Left hindlimb (tissue), 1 donor: ENCODE measurements around the gene PDK1.
A peak's percentile ranks its signal among the peaks of the same experiment; 100 is the strongest.
"Not testable (repeated sequence)": the region's sequence is repeated elsewhere in the genome, so short reads cannot be mapped to it uniquely, and the experiment has no call there.

ENCODE experiments used
- DNase-seq: peaks from one replicate; pipeline ENCODE4 v3.0.0-alpha.2; 2018

PDK1 gene

GRCh38 chr2:172555522-172556283 is at the start of gene PDK1:
PDK1 (plus strand) TSS chr2:172556090; CDS start chr2:172556151, 61 bp downstream.
- peak; percentile 93 for DNase-seq

- DNase-seq, result no peak
Observed at GRCh38 chr2:172507199-172507598, 48.7 kb upstream of the PDK1 start.

- no peak for DNase-seq
Observed at GRCh38 chr2:172510088-172510487, 45.8 kb upstream of the PDK1 start.

GRCh38 chr2:172510548-172510947 is 45.3 kb upstream of the PDK1 start:
- DNase-seq, result no peak

- DNase-seq, result no peak
Observed at GRCh38 chr2:172512810-172513523, 42.9 kb upstream of the PDK1 start.

- DNase-seq, result no peak
Observed at GRCh38 chr2:172513524-172513900, 42.4 kb upstream of the PDK1 start.

- no peak for DNase-seq
Observed at GRCh38 chr2:172513935-172514586, 41.8 kb upstream of the PDK1 start.

GRCh38 chr2:172516299-172516698 is 39.6 kb upstream of the PDK1 start:
- DNase-seq, result no peak

- DNase-seq, result no peak
Observed at GRCh38 chr2:172518995-172519394, 36.9 kb upstream of the PDK1 start.

GRCh38 chr2:172525601-172526000 is 30.3 kb upstream of the PDK1 start:
- DNase-seq, result no peak

GRCh38 chr2:172531309-172531708 is 24.6 kb upstream of the PDK1 start:
- no peak for DNase-seq

GRCh38 chr2:172532461-172532860 is 23.4 kb upstream of the PDK1 start:
- DNase-seq, result not testable (repeated sequence)

- DNase-seq, result no peak
Observed at GRCh38 chr2:172533687-172534086, 22.2 kb upstream of the PDK1 start.

- DNase-seq, result no peak
Observed at GRCh38 chr2:172535119-172535518, 20.8 kb upstream of the PDK1 start.

- not testable (repeated sequence) for DNase-seq
Observed at GRCh38 chr2:172537851-172538250, 18.0 kb upstream of the PDK1 start.

- no peak for DNase-seq
Observed at GRCh38 chr2:172539767-172540166, 16.1 kb upstream of the PDK1 start.

- DNase-seq, result no peak
Observed at GRCh38 chr2:172540421-172540820, 15.5 kb upstream of the PDK1 start.

GRCh38 chr2:172545408-172546075 is 10.3 kb upstream of the PDK1 start:
- no peak for DNase-seq

GRCh38 chr2:172549131-172549530 is 6.8 kb upstream of the PDK1 start:
- DNase-seq, result no peak

- DNase-seq, result not testable (repeated sequence)
Observed at GRCh38 chr2:172549802-172550201, 6.1 kb upstream of the PDK1 start.

- DNase-seq, result no peak
Observed at GRCh38 chr2:172550419-172550818, 5.5 kb upstream of the PDK1 start.

- DNase-seq, result no peak
Observed at GRCh38 chr2:172551271-172551670, 4.6 kb upstream of the PDK1 start.
